Activated CD4-positive, alpha-beta memory T cell treated with anti-CD3 and anti-CD28 coated beads, Interleukin-2, amount 10 ng/mL, durations not matched to agents 7 days and 5 days (primary cell): ENCODE results near the gene ANKDD1A. TPM values are rescaled to one million over a fixed set of nuclear protein-coding genes. Genes with fewer than 3 reads are reported as not detected.

Experiments used
- CTCF ChIA-PET: fragments of 350-600 bp; sonication (Branson Sonifier 250); formaldehyde crosslinking; loops from one replicate; lab custom pipeline; 2021; ENCODE audit warnings: antibody characterized with exemption, inconsistent platforms; lab: Charles Lee
- POLR2A ChIA-PET: fragments of 350-600 bp; sonication (Branson Sonifier 250); formaldehyde crosslinking; loops from one replicate; lab custom pipeline; 2021; ENCODE audit warnings: antibody characterized with exemption; lab: Charles Lee
- DNase-seq: peaks from one replicate; pipeline ENCODE4 v3.0.0-alpha.2; 2020
- H3K27ac Mint-ChIP-seq: one replicate; pipeline ENCODE4 v1.8.0; 2021; ENCODE audit warnings: mild to moderate bottlenecking, mixed read lengths
- H3K27me3 Mint-ChIP-seq: one replicate; pipeline ENCODE4 v1.8.0; 2021; ENCODE audit warnings: mixed read lengths
- H3K36me3 Mint-ChIP-seq: one replicate; pipeline ENCODE4 v1.8.0; 2021; ENCODE audit warnings: low read depth, mixed read lengths
- H3K4me1 Mint-ChIP-seq: one replicate; pipeline ENCODE4 v1.8.0; 2021; ENCODE audit warnings: mixed read lengths
- H3K4me3 Mint-ChIP-seq: one replicate; pipeline ENCODE4 v1.8.0; 2021; ENCODE audit warnings: mild to moderate bottlenecking, mixed read lengths
- H3K9me3 Mint-ChIP-seq: one replicate; pipeline ENCODE4 v1.8.0; 2021; ENCODE audit warnings: mixed read lengths
- total RNA-seq, 2 experiments: library from RNA; stranded (reverse); gene quantifications; one replicate each; pipeline ENCODE4 v1.2.3, GENCODE V29; 2021

Gene ANKDD1A
- total RNA-seq, 2 experiments from 2014 or later: 14.2 to 15.1 TPM

- H3K36me3 Mint-ChIP-seq: peaks cover 18% of the 10 kb centered on the region
- no peaks in the 10 kb centered on the region for H3K4me1 Mint-ChIP-seq
- CTCF ChIA-PET: no interaction called here
- H3K27me3 Mint-ChIP-seq: no peaks in the 10 kb centered on the region
- H3K27ac Mint-ChIP-seq: no peak overlapping the region
- POLR2A ChIA-PET: interaction anchor here (1.1 kb wide), 1 partner anchor 18 kb away, joined by 3 read pairs; the partner anchor contains the start of gene ANKDD1A
- DNase-seq: no peak
- H3K9me3 Mint-ChIP-seq: no peaks in the 10 kb centered on the region
- no peak overlapping the region for H3K4me3 Mint-ChIP-seq
These were observed 18.4 kb downstream of the ANKDD1A start for GRCh38 chr15:64930019-64930652.

DNA sequence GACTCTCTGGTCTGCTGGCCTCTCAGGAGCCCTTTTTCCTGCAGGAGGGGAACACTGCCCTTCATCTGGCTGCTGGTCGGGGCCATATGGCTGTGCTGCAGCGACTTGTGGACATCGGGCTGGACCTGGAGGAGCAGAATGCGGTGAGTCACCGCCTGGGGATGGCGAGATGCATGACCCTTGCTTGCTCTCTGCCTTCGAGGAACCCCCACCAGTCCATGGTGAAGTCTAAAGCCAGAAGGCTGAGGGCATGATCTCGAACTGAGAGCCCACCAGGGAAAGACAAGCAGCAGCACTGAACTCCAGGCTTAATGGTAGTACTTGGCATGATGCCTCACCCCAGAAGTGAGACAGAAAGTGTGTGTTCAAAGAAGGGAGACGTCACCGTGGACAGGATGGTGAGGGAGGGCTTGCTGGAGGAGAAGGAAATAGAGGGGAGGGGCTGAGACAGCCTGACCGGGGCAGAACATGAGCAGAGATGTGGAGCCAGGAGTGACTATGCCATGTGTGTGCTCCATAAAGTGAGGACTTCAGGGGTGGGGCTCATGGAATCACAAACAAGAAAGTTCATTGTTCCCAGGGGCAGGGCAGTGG lies 19.2 kb downstream of the ANKDD1A start:
- no peak overlapping the region for H3K4me3 Mint-ChIP-seq
- no peaks in the 10 kb centered on the region for H3K9me3 Mint-ChIP-seq
- POLR2A ChIA-PET: no interaction called here
- no peaks in the 10 kb centered on the region for H3K4me1 Mint-ChIP-seq
- peaks cover 18% of the 10 kb centered on the region for H3K36me3 Mint-ChIP-seq
- H3K27me3 Mint-ChIP-seq: no peaks in the 10 kb centered on the region
- no peak for DNase-seq
- CTCF ChIA-PET: interaction anchor here (1.0 kb wide), 1 partner anchor 280 kb away, joined by 3 read pairs; no protein-coding TSS in a partner anchor
- H3K27ac Mint-ChIP-seq: no peak overlapping the region

GRCh38 chr15:64931381-64931780 lies 19.7 kb downstream of the ANKDD1A start:
- no peak overlapping the region for H3K4me3 Mint-ChIP-seq
- peaks cover 18% of the 10 kb centered on the region for H3K36me3 Mint-ChIP-seq
- no peaks in the 10 kb centered on the region for H3K9me3 Mint-ChIP-seq
- H3K4me1 Mint-ChIP-seq: no peaks in the 10 kb centered on the region
- CTCF ChIA-PET: interaction anchor here (1.0 kb wide), 1 partner anchor 280 kb away, joined by 3 read pairs; no protein-coding TSS in a partner anchor
- POLR2A ChIA-PET: no interaction called here
- no peaks in the 10 kb centered on the region for H3K27me3 Mint-ChIP-seq
- H3K27ac Mint-ChIP-seq: no peak overlapping the region
- no peak for DNase-seq

- no peak for DNase-seq
- no peak overlapping the region for H3K4me3 Mint-ChIP-seq
- H3K27ac Mint-ChIP-seq: no peak overlapping the region
- CTCF ChIA-PET: no interaction called here
- peaks cover 8% of the 10 kb centered on the region for H3K4me1 Mint-ChIP-seq
- H3K9me3 Mint-ChIP-seq: no peaks in the 10 kb centered on the region
- H3K36me3 Mint-ChIP-seq: peaks cover 14% of the 10 kb centered on the region
- POLR2A ChIA-PET: no interaction called here
- no peaks in the 10 kb centered on the region for H3K27me3 Mint-ChIP-seq
These were observed 22.3 kb downstream of the ANKDD1A start for GRCh38 chr15:64934023-64934422.

GRCh38 chr15:64938192-64938591 lies 26.5 kb downstream of the ANKDD1A start:
- DNase-seq: no peak
- peaks cover 8% of the 10 kb centered on the region for H3K4me1 Mint-ChIP-seq
- H3K4me3 Mint-ChIP-seq: no peak overlapping the region
- ChIA-PET POLR2A (no interaction called here), CTCF (no interaction called here)
- no peak overlapping the region for H3K27ac Mint-ChIP-seq
- H3K9me3 Mint-ChIP-seq: no peaks in the 10 kb centered on the region
- peaks cover 9% of the 10 kb centered on the region for H3K36me3 Mint-ChIP-seq
- H3K27me3 Mint-ChIP-seq: no peaks in the 10 kb centered on the region

GRCh38 chr15:64942356-64942755 lies 30.7 kb downstream of the ANKDD1A start:
- Mint-ChIP-seq H3K4me1 (peaks cover 8% of the 10 kb centered on the region), H3K36me3 (no peaks in the 10 kb centered on the region), H3K27me3 (no peaks in the 10 kb centered on the region), H3K27ac (no peak overlapping the region), H3K4me3 (no peak overlapping the region), H3K9me3 (no peaks in the 10 kb centered on the region)
- CTCF ChIA-PET: interaction anchor here (0.6 kb wide), 1 partner anchor 522 kb away, joined by 3 read pairs; no protein-coding TSS in a partner anchor
- POLR2A ChIA-PET: interaction anchor here (0.5 to 0.8 kb wide), 2 partner anchors 75 to 345 kb away, joined by 3 read pairs; no protein-coding TSS in a partner anchor
- DNase-seq: no peak

GRCh38 chr15:64943512-64944225 lies 32.0 kb downstream of the ANKDD1A start:
- ChIA-PET CTCF (interaction anchor here (1.8 kb wide), 1 partner anchor 108 kb away, joined by 4 read pairs; no protein-coding TSS in a partner anchor), POLR2A (no interaction called here)
- Mint-ChIP-seq H3K27ac (no peak overlapping the region), H3K4me3 (no peak overlapping the region), H3K27me3 (no peaks in the 10 kb centered on the region), H3K36me3 (no peaks in the 10 kb centered on the region), H3K4me1 (no peaks in the 10 kb centered on the region), H3K9me3 (no peaks in the 10 kb centered on the region)
- DNase-seq: no peak

DNA sequence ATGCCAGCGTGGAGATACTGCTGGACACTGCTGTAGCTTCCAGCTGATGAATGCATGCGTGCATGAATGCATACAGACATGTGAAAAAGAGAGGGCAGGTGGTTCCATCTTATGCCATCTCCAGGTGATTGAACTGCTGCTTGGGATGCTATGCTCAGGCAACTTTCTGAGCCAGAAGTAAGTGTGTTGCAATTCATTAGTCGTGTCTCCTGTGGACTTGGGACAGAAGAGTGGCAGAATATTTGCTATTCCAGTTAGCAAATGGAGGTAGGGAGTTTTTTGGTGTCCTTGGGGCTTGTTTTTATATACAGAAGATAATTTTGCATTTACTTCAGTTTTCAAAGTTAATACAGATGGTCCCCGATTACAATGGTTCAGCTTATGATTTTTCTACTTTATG lies 33.3 kb downstream of the ANKDD1A start:
- H3K36me3 Mint-ChIP-seq: no peaks in the 10 kb centered on the region
- ChIA-PET POLR2A (interaction anchor here (1.0 kb wide), 2 partner anchors 43 to 44 kb away, joined by 3 read pairs; partner anchors contain the start of gene SPG21), CTCF (interaction anchor here (1.8 kb wide), 1 partner anchor 109 kb away, joined by 4 read pairs; no protein-coding TSS in a partner anchor)
- H3K4me3 Mint-ChIP-seq: no peak overlapping the region
- DNase-seq: no peak
- no peaks in the 10 kb centered on the region for H3K4me1 Mint-ChIP-seq
- H3K27me3 Mint-ChIP-seq: no peaks in the 10 kb centered on the region
- H3K27ac Mint-ChIP-seq: no peak overlapping the region
- no peaks in the 10 kb centered on the region for H3K9me3 Mint-ChIP-seq

DNA sequence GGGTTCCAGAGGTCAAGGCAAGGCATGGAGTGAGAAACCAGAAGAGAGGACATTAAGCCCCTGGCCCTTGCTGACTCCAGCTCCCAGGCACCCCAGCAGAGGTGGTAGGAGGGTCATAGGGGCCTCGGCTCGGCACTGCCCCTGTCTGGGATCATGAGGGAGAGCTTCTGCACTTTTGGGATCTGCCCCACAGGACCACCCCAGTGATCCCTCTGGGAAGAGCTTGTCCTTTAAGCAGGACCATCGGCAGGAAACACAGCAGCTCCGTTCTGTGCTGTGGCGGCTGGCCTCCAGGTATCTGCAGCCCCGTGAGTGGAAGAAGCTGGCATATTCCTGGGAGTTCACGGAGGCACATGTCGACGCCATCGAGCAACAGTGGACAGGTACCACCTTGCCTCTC lies 35.5 kb downstream of the ANKDD1A start:
- ChIA-PET CTCF (no interaction called here), POLR2A (no interaction called here)
- Mint-ChIP-seq H3K36me3 (no peaks in the 10 kb centered on the region), H3K4me3 (no peak overlapping the region), H3K4me1 (no peaks in the 10 kb centered on the region), H3K27me3 (no peaks in the 10 kb centered on the region), H3K9me3 (no peaks in the 10 kb centered on the region), H3K27ac (no peak overlapping the region)
- no peak for DNase-seq

DNA sequence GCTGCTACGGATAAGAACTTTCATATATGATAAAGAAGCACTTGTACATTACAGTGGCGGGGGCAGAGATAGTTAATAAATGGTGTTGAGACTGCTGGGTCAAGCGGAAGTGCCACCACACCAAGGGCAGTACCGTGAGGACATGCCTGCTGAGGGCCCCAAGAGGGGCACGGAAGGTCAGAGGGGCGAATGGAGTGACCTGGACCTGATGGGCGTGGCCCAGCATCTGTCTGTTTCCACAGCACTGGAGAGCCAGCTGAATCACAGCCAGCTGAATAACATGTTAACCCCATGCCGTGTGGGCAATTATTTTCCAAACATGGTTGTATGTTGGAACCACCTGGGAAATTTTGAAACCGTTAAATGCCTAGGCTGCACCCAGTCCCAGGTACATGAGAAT lies 37.2 kb downstream of the ANKDD1A start:
- ChIA-PET POLR2A (no interaction called here), CTCF (no interaction called here)
- Mint-ChIP-seq H3K27me3 (no peaks in the 10 kb centered on the region), H3K36me3 (no peaks in the 10 kb centered on the region), H3K4me1 (no peaks in the 10 kb centered on the region), H3K4me3 (no peak overlapping the region), H3K27ac (no peak overlapping the region), H3K9me3 (no peaks in the 10 kb centered on the region)
- DNase-seq: no peak

DNA sequence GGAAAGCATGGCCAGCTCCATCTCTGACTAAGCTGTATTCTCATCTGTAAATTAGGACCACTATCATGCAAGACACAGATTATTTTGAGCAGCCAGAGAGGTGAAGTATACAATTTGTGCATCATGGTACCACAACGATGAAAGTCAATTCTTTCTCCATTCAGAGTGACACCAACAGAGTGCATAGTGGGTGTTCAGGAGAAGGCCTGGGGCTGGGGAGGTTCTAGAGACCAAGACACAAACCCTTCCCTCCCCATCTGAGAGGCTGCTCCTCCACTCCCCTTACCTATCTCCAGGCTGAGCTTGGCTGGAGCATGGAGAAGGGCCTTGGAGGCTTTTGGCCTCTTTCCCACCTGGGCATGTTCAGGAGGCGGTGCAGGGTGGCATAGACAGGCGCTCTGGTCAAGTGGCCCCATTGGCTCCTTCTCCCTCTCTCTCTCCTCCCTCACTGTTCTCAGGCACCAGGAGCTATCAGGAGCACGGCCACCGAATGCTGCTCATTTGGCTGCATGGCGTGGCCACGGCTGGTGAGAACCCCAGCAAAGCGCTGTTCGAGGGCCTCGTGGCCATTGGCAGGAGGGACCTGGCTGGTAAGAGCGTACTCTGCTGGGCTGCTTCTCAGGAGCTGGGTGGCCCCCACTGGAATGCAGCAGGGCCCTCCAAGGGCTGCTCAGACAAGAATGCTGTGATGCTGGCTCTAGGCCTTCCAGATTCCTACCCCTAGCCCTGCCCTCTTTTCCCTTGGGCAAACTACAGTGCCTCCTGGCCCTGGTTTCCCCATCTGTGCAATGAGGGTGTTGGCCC lies 37.9 kb downstream of the ANKDD1A start:
- Mint-ChIP-seq H3K9me3 (no peaks in the 10 kb centered on the region), H3K4me3 (no peak overlapping the region), H3K27me3 (no peaks in the 10 kb centered on the region), H3K27ac (no peak overlapping the region), H3K4me1 (no peaks in the 10 kb centered on the region), H3K36me3 (no peaks in the 10 kb centered on the region)
- no peak for DNase-seq
- ChIA-PET CTCF (no interaction called here), POLR2A (no interaction called here)

DNA sequence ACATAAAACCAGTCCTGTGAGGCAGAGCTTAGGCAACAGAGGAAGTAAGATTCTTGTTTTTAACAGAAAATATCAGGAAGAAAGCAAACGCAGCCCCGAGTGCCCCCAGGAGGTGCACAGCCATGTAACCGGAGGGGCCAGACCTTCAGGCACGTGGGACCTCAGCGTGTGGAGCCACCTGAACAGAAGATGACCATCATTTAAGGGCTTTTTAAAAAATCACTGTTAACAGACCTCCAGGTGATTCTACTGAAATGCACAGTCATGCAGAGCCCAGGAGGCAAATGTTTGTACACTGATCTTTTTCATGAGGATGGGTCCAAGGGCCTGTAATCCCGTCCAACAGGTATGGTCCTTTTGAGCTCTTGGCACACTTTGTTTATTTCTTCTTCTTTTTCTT lies 39.2 kb downstream of the ANKDD1A start:
- no peak for DNase-seq
- H3K27ac Mint-ChIP-seq: no peak overlapping the region
- H3K27me3 Mint-ChIP-seq: no peaks in the 10 kb centered on the region
- peaks cover 13% of the 10 kb centered on the region for H3K36me3 Mint-ChIP-seq
- no peaks in the 10 kb centered on the region for H3K4me1 Mint-ChIP-seq
- no peaks in the 10 kb centered on the region for H3K9me3 Mint-ChIP-seq
- no peak overlapping the region for H3K4me3 Mint-ChIP-seq
- ChIA-PET CTCF (no interaction called here), POLR2A (no interaction called here)
